PC-3 (cell line): Measurements from ENCODE around the gene NFYB. TPM values are rescaled to one million over a fixed set of nuclear protein-coding genes. Genes with fewer than 3 reads are reported as not detected.

Source experiments
- ATAC-seq: fragments of 200-7000 bp; cut with Tn5 transposase; 2 replicates; pipeline ENCODE4 v1.9.1; 2020; ENCODE audit warnings: mild to moderate bottlenecking, moderate library complexity
- BruUV-seq: library from RNA; stranded (reverse); fragments of 400-500 nt; replicated peaks from 2 replicates; lab custom pipeline; 2021; lab: Mats Ljungman, UMichigan
- CTCF ChIA-PET: fragments of 300-600 bp; sonication (Branson Sonifier 250); formaldehyde crosslinking; loops from one replicate; lab custom pipeline; 2022; ENCODE audit warnings: antibody characterized with exemption; lab: Charles Lee
- POLR2A ChIA-PET: fragments of 300-600 bp; sonication (Branson Sonifier 250); formaldehyde crosslinking; loops from one replicate; lab custom pipeline; 2022; ENCODE audit warnings: antibody characterized with exemption; ENCODE audit not compliant: unreplicated experiment; lab: Charles Lee
- DNase-seq: peaks from one replicate; pipeline ENCODE4 v3.0.0-alpha.2; 2015
- H2AFZ ChIP-seq: fragments of 300-600 bp; sonication (generic); 2 replicates; pipeline ENCODE4 v1.6.0; 2016; ENCODE audit warnings: antibody characterized with exemption, low read length
- H3F3A ChIP-seq: fragments of 300-600 bp; sonication (generic); one replicate; pipeline ENCODE4 v1.6.0; 2017; ENCODE audit warnings: antibody characterized with exemption, low read length, control low read depth, mild to moderate bottlenecking; ENCODE audit not compliant: unreplicated experiment
- H3K27ac ChIP-seq: fragments of 300-600 bp; sonication (generic); 2 replicates; pipeline ENCODE4 v1.5.1; 2016; ENCODE audit warnings: mild to moderate bottlenecking, low read length
- H3K27me3 ChIP-seq: fragments of 300-600 bp; sonication (generic); 2 replicates; pipeline ENCODE4 v1.6.1; 2016; ENCODE audit warnings: low read length, mixed read lengths
- H3K36me3 ChIP-seq: fragments of 300-600 bp; sonication (generic); 2 replicates; pipeline ENCODE4 v1.6.1; 2016; ENCODE audit warnings: low read depth, mixed run types, low read length, mixed read lengths
- H3K4me1 ChIP-seq: fragments of 300-600 bp; sonication (generic); 2 replicates; pipeline ENCODE4 v1.5.1; 2016; ENCODE audit warnings: low read length; ENCODE audit not compliant: insufficient read depth
- H3K4me2 ChIP-seq: fragments of 300-600 bp; sonication (generic); 2 replicates; pipeline ENCODE4 v1.6.0; 2016; ENCODE audit warnings: low read length
- H3K4me3 ChIP-seq: fragments of 300-600 bp; sonication (generic); 2 replicates; pipeline ENCODE4 v1.5.1; 2016; ENCODE audit warnings: mild to moderate bottlenecking, low read length, mixed read lengths
- H3K79me2 ChIP-seq: fragments of 300-600 bp; sonication (generic); 2 replicates; pipeline ENCODE4 v1.6.1; 2017; ENCODE audit warnings: low read length, mixed read lengths
- H3K9ac ChIP-seq: fragments of 300-600 bp; sonication (generic); 2 replicates; pipeline ENCODE4 v1.6.0; 2016; ENCODE audit warnings: mild to moderate bottlenecking, low read length
- H3K9me2 ChIP-seq: fragments of 300-600 bp; sonication (generic); replicated peaks from 2 replicates; pipeline ENCODE4 v1.6.1; 2016; ENCODE audit warnings: mixed run types, low read length, mixed read lengths
- H3K9me3 ChIP-seq: fragments of 300-600 bp; sonication (generic); 2 replicates; pipeline ENCODE4 v1.6.1; 2016; ENCODE audit warnings: low read length, mixed read lengths
- H4K20me1 ChIP-seq: fragments of 300-600 bp; sonication (generic); 2 replicates; pipeline ENCODE4 v1.6.1; 2016; ENCODE audit warnings: low read length, mixed read lengths
- CTCF ChIP-seq: fragments of 300-600 bp; sonication (generic); conservative IDR thresholded peaks from 2 replicates; pipeline ENCODE4 v1.5.1; 2017; ENCODE audit warnings: antibody characterized with exemption, low read depth, mild to moderate bottlenecking, low read length
- EZH2 ChIP-seq: fragments of 300-600 bp; sonication (generic); IDR thresholded peaks from one replicate; pipeline ENCODE4 v1.6.1; 2017; ENCODE audit warnings: antibody characterized with exemption, mild to moderate bottlenecking, low read length; ENCODE audit not compliant: unreplicated experiment
- EZH2phosphoT487 ChIP-seq: fragments of 300-600 bp; sonication (generic); IDR thresholded peaks from 2 replicates; pipeline ENCODE4 v1.6.1; 2018; ENCODE audit warnings: mild to moderate bottlenecking, antibody characterized with exemption, low read length, borderline replicate concordance
- intact Hi-C: fragments of 100-400 bp; cut with micrococcal nuclease; formaldehyde crosslinking; loops from 2 replicates; pipeline ENCODE4 v1.9.0; 2023
- total RNA-seq: library from RNA; depleted of rRNA; stranded (reverse); fragments of >200 nt; gene quantifications from 2 replicates; pipeline ENCODE4 v1.2.3, GENCODE V29; 2014; rRNA removed

The NFYB gene
- total RNA-seq, 1 experiment from 2014 or later, result 20.6 TPM

DNA sequence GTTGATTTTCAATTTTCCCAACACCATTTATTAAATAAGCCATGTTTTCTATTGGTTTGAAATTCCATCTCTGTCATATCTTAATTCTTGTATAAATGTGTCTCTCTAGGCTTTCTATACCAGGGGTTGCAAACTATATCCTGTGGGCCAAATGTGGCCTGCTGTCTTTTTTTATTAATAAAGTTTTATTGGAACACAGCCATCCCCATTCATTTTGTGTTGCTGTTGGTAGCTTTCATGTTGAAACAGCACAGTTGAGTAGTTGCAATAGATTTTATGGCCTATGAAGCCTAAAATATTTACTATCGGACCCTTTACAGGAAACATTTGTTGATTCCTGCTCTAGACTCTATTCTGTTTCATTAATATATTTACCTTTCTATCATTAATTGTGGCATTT is 64.3 kb downstream of the NFYB start:
- H2AFZ ChIP-seq, result no peak overlapping the region
- no peak overlapping the region for H3K9ac ChIP-seq
- no peaks in the 10 kb centered on the region for H3K9me2 ChIP-seq
- no TSS peak for BruUV-seq
- H3K4me3 ChIP-seq, result no peak overlapping the region
- H3K36me3 ChIP-seq, result 0 out of 2 replicates have a peak, but pooled peaks cover 3% of the 10 kb centered on the region
- no peak overlapping the region for H3K4me2 ChIP-seq
- no peaks in the 10 kb centered on the region for H3K9me3 ChIP-seq
- H4K20me1 ChIP-seq, result no peaks in the 10 kb centered on the region
- H3K4me1 ChIP-seq, result no peaks in the 10 kb centered on the region
- intact Hi-C loops, result no loop called here
- H3K27ac ChIP-seq, result no peak overlapping the region
- no peaks in the 10 kb centered on the region for H3K79me2 ChIP-seq
- TF ChIP-seq EZH2phosphoT487, result no peak
- TF ChIP-seq EZH2, result no peak
- TF ChIP-seq CTCF, result no peak
- ChIA-PET POLR2A (no interaction called here), CTCF (no interaction called here)
- no peak for DNase-seq
- H3F3A ChIP-seq, result no peaks in the 10 kb centered on the region
- no peak for ATAC-seq
- H3K27me3 ChIP-seq, result no peaks in the 10 kb centered on the region

DNA sequence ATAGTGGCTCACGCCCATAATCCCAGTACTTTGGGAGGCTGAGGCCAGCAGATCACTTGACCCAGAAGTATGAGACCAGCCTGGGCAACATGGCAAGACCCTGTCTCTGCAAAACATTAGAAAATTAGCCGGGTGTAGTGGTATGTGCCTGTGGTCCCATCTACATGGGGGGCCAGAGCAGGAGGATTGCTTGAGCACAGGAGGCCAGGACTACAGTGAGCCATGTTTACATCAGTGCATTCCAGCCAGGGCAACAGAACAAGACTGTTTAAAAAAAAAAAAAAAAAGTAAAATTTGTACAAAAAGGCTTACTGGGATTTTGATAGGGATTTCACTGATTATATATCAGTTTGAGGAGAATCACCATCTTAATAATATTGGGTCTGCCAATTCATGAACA is 65.9 kb downstream of the NFYB start:
- TF ChIP-seq EZH2 (no peak), CTCF (no peak), EZH2phosphoT487 (no peak)
- no peaks in the 10 kb centered on the region for H3F3A ChIP-seq
- ChIA-PET POLR2A (no interaction called here), CTCF (no interaction called here)
- no peak overlapping the region for H3K27ac ChIP-seq
- no peak overlapping the region for H3K4me3 ChIP-seq
- H3K36me3 ChIP-seq, result peaks cover 9% of the 10 kb centered on the region
- no peaks in the 10 kb centered on the region for H3K4me1 ChIP-seq
- H3K79me2 ChIP-seq, result peaks cover 3% of the 10 kb centered on the region; the same call in 1 of the 2 replicates
- BruUV-seq, result no TSS peak
- H3K9me3 ChIP-seq, result no peaks in the 10 kb centered on the region
- intact Hi-C loops, result no loop called here
- no peak overlapping the region for H2AFZ ChIP-seq
- no peaks in the 10 kb centered on the region for H3K27me3 ChIP-seq
- no peak overlapping the region for H3K4me2 ChIP-seq
- no peaks in the 10 kb centered on the region for H4K20me1 ChIP-seq
- no peaks in the 10 kb centered on the region for H3K9me2 ChIP-seq
- H3K9ac ChIP-seq, result no peak overlapping the region
- DNase-seq, result no peak
- ATAC-seq, result no peak

Other genes starting within 250 kb of the NFYB start
- 476 and 593 TPM in 2 replicates for gene HSP90B1, start 207.8 kb downstream of the NFYB start, total RNA-seq
- 35.0 and 45.6 TPM in 2 replicates for gene TDG, start 172.3 kb downstream of the NFYB start, total RNA-seq
- 1.6 TPM in 2 replicates for gene GLT8D2, start 88.0 kb downstream of the NFYB start, total RNA-seq
- gene HCFC2, start 73.7 kb downstream of the NFYB start, total RNA-seq, result 7.8 and 10.7 TPM in 2 replicates
- gene TXNRD1, start 77.6 kb upstream of the NFYB start, total RNA-seq, result 419 and 430 TPM in 2 replicates
- gene EID3, start 165.5 kb upstream of the NFYB start, total RNA-seq, result 9.8 and 12.0 TPM in 2 replicates